HG03280 (cell line): ENCODE data around the gene VAMP7.
"Not testable (repeated sequence)": the region's sequence is repeated elsewhere in the genome, so short reads cannot be mapped to it uniquely, and the experiment has no call there.

ENCODE experiments used
- ATAC-seq: cut with Tn5 transposase; IDR thresholded peaks from one replicate; pipeline ENCODE4 v1.9.1; 2021; ENCODE audit warnings: mild to moderate bottlenecking, moderate library complexity; ENCODE audit not compliant: unreplicated experiment

The VAMP7 gene, protein sequence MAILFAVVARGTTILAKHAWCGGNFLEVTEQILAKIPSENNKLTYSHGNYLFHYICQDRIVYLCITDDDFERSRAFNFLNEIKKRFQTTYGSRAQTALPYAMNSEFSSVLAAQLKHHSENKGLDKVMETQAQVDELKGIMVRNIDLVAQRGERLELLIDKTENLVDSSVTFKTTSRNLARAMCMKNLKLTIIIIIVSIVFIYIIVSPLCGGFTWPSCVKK

DNA sequence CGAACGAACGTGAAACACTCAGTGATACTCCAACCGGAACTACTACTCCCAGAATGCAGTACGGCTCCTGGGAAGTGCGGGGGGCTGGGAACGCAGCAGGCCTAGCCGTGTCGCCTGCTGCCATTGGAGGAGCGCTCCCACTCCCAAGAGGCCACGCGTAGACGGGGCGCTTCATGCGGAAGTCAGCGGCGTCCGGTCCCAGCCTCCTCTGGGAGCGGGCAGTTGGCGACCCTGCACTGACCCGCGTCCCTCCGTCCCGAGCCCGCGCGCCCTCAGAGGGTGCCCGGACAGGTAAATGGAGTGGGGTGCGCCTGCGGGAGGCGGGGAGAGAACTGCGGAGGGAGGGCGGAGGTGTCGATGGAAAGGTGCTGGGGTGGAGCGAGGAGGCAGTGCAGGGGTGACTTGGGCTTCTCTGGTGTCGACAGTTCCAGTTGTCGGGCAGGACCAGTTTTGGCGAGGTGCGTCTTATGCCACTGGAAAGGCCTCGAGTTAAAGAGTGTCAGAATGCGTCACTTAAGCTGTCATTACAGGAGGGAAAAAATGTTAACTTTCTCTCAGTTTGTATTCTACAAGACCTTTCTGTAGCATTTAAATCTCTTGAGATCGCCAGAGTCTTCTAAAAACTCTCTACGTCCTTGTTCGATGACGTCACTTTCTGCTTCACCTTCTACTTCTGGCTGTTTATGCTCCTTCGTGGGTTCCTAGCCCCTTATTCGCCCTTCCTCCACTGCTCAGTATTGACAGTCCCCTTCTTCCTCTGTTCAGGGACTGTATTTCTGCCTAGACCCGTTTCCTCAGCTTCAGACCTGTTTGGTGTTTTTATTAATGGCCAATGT is at the start of gene VAMP7:
VAMP7 (plus strand) TSS at position 188 of the 836 bp plus-strand sequence. CDS start 8,122 bp downstream, outside the sequence.
- ATAC-seq: peak; percentile 96

DNA sequence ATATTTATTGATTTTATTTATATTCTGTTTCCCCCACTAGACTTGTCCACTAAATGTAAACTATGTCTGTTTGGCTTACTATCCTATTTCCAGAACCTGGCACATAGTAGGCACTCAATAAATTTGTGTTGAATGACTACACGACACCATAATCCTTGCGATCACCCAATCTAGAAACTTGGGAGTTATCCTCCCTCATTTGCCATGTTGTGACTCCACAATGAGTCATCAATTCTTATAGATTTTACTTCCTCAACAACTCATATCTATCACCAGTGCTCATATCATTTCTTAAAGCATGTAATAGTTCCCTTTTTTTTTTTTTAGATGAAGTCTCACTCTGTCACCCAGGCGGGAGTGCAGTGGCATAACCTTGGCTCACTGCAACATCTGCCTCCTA is 39.9 kb upstream of the VAMP7 start:
- no peak for ATAC-seq

DNA sequence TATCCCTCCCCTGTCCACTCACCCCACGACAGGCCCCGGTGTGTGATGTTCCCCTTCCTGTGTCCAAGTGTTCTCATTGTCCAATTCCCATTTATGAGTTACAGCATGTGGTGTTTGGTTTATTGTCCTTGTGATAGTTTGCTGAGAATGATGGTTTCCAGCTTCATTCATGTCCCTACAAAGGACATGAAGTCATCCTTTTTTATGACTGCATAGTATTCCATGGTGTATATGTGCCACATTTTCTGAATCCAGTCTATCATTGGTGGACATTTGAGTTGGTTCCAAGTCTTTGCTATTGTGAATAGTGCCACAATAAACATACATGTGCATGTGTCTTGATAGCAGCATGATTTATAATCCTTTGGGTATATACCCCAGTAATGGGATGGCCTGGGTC is 29.4 kb upstream of the VAMP7 start:
- not testable (repeated sequence) for ATAC-seq

DNA sequence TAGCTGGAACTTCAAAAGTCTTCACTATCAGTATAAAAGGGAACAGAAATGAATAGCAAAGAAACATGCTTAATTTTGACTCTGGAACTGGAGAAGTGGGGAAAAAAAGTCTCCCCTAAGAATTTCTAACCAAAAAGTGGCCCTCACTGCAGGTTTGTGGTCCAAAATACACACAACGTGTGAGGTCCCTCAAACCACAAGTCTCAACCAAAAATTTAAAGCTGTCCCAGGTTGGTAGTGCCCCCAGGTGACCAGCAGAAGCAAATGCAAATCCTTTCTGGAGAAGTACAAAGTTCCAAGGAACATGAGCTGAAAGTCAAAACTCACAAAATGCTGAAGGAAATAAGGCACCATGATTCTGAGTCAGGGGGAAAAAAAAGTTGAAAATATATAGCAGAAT is 23.6 kb upstream of the VAMP7 start:
- no peak for ATAC-seq

DNA sequence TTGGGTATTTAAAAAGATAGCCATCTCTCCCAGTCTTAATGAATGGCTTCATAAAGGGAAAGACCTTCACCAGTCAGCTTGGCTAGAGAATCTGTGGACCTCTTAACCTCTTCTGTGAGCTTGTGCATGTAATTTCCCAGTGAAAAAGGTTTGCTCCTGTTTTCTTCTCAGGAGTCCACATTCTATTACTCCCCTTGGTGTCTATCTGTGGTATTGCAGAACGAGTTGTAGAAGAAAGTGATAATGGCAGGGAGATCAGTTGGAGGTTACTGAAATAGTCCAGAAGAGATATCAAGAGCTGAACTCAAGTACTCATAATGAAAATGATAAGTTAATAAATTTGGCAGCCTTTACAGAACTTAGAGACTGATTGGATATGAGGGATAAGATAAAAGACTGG is 16.5 kb upstream of the VAMP7 start:
- no peak for ATAC-seq

DNA sequence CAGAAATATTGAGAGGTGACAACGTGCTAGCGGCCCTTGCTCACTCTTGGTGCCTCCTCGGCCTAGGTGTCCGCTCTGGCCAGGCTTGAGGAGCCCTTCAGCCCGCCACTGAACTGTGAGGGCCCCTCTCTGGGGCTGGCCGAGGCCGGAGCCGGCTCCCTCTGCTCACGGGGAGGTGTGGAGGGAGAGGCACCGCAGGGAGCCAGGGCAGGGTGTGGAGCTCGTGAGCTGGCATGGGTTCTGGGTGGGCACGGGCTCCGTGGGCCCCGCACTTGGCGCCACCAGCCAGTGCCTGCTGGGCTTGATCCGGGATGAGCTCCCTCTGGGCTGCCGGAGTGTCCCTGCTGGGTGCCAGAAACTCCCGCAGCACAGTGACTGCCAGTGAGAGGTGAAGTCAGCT is 16.0 kb upstream of the VAMP7 start:
- no peak for ATAC-seq

DNA sequence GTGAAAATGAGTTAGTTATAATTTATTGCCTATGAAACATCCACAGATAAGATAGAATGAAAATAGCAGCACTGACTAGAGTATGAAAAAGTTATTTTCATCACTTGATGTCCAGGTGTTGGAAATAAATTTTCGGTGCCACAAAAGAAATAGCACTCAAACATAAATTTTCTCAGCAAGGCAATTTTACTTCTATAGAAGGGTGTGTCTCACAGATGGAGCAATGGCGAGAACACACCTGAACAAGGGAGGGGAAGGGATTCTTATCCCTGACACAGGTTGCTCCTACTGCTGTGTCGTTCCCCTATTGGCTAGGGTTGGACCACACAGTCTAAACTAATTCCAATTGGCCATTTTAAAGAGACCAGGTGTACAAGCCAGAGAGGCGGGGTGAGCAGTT is 13.3 kb upstream of the VAMP7 start:
- ATAC-seq: no peak

DNA sequence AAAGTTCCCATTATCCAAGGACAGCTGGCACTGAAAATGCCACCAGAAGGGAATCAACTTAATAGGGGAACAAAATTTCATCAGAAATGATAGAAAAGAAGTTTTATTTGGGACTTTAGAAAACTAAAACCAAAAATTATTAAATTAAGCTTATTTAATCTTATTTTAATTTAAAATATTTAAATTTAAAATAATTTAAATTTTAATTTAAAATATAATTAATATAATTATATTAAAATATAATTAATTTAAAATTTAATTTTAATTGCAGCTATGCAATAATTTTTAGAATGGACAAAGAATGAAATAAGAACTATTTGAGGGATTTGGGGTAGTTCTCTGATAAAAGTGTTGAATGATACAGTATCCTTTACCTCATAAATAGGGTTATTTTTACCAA is 10.2 kb upstream of the VAMP7 start:
- no peak for ATAC-seq

DNA sequence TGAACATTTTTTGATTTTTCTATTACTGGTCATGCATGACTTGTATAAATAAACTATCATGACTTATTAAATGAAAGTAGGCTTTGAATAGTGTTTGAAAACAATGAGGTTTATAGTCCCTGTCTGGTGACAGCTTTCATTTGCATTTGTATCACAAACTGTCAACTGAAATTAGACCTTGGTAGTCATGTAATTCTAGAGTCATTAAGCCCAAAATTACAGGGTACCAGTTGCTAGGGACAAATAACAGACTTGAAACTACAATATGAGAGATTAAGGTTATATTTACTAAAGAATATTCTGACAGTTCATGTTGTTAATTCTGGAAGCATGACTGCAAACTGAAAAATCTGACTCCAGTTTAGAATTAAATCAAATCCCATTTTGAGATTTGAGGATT is 9.2 kb upstream of the VAMP7 start:
- ATAC-seq: no peak

DNA sequence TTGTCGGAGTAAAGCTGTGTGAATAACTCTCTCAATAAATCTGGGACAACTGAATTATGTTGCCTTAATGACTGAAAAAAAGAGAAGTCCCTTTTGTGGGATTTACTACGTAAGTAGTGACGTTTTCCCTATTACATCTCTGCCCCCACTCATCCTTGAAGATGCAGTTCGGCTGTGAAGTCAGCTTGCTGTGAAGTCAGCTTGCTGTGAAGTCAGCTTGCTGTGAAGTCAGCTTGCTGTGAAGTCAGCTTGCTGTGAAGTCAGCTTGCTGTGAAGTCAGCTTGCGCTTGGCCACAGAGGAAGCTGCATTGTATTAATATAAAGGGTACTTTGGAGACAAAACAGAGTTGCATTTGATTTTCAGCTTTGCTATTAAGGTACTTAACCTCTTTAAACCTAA is 8.0 kb upstream of the VAMP7 start:
- ATAC-seq: no peak

DNA sequence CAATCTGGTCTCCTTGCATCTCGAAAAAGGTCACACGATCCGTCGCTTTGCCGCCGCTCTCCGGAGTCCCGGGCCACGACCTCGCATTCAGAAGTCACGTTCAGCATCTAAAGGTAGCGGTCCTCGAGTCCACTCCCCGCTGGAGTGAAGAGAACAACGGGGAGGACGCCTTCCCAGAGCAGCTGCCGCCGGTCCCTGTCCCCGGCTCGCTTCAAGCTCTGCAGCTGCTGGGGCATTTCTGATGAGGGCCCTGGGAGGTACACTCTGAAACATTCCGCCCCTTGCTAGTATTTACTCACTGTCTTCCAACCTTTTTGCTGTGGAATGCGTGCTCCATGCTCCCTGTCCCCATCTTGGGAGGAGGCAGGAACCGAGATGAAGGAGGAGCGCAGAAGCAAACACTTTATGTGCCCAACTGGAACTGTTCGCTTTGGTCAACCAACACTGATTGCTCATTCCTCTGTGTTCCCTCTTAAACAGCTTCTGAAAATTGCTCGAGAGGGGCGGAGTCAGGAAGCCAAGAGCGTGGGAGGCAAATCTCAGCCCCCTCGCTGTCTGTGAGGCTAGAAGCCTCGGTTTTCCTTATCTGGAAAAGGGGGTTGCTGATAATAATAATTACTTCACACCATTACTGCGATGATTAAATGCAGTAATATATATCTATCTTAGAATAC is 6.4 kb upstream of the VAMP7 start:
- ATAC-seq: no peak

DNA sequence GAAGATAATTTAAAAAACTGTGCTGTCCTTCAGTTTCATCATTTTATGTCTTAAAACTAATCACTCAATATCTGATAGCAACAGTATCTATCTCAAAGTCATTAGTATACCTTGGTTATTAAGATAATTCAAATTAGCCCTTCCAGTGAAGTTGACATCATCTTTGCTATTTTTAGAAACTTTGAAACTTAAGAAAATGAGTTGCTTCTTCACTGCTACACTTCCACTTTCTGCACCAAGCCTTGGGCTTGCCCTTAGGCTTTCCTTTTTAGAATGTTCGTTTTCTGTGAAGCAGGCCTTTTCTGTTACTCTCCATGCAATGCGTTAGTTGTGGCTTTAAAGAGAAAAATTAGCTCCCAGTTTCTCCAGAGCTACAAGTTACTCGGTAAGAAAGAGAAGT is 4.4 kb upstream of the VAMP7 start:
- ATAC-seq: no peak

DNA sequence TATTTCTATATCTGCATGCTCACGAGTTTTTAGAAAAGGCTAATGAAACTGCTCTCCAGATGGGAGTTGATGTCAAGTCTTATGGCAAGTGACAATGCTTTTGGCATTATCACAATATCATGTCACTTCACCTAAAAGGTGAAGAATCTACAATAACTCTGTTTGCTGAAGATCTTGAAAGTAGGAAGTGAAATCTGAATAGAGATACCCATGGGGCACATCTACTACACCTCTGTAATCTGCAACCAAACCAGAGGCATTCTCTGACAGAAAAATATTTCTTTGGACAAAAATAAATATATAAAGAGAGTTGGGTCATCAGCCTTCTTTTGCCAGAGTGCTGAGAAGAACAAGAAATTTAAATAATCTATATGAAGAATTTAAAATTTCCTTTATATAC is 3.9 kb upstream of the VAMP7 start:
- no peak for ATAC-seq

DNA sequence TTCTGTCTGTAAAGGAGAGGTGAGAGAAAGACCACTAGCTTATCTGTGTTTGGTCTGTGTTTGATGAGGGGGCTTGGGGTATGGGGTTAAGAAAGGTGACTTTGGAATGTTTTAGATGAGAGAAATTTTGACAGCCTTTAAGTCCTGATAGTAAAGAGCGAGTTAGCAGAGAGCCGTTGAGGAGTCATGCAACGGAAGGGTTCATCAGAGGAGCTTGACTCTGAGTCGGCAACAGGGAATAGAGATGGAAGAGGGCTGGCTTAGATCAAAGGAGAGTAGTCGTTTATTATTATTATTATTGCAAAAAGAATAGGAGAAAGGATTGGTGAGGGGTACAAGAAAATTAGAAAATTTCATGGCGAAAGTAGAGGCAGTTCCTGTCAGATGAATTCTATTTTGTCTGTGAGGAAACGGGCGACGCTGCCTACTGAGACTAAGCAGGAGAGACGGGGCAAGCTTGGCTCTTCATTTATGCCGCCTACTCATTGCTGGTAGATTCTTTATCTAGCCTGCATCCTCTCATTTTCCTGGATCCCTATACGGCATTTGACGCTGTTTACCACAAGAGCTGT is 473 bp upstream of the VAMP7 start:
- ATAC-seq: peak; percentile 30

DNA sequence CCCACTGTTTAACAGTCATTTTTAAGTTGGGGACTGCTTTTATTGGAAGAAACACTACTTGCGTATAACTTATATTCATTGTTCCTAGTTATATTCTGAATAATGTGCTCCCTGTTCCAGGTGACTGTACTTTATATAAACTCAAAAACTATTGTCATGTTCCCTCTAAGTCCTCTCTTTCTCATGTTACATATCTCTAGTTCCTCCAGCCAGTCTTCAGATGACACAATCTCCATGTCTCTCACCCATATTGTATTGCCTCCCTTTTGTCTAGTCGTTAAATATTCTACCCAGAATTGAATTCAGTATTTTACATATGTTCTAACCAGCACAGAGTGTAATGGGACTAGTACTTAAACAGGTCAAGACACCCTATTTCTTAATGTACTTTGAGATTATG is 5.3 kb downstream of the VAMP7 start:
- ATAC-seq: no peak

DNA sequence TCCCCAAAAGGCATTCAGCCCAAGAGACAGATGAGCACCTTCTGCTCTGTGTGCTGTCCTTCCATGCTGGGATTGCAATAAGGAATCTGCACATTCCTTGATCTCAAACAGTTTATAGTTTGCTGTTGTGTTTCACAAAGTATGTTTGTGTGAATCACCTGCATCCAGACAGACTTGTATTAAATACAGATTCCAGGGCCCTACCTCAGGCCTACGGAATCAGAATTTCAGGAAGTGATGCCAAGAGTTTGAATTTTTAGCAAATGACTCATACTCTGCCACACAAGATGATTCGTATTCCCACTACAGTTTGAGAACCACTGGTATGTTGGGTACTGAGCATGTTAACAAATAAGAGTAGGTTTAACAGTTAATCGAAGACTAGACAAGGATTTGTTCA is 7.0 kb downstream of the VAMP7 start:
- ATAC-seq: no peak

DNA sequence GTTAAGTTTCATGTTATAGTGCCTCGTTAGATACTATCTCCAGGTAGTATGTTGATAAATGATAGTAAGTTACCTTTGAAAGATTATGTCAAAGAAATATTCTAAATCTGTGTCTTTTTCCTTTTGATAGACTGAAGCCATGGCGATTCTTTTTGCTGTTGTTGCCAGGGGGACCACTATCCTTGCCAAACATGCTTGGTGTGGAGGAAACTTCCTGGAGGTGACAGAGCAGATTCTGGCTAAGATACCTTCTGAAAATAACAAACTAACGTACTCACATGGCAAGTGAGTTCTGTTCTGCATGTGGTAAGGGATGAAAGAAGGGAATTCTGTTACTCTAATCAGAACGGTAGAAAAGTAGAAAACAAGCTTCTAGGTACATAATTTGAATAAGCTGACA is 8.2 kb downstream of the VAMP7 start:
- no peak for ATAC-seq

DNA sequence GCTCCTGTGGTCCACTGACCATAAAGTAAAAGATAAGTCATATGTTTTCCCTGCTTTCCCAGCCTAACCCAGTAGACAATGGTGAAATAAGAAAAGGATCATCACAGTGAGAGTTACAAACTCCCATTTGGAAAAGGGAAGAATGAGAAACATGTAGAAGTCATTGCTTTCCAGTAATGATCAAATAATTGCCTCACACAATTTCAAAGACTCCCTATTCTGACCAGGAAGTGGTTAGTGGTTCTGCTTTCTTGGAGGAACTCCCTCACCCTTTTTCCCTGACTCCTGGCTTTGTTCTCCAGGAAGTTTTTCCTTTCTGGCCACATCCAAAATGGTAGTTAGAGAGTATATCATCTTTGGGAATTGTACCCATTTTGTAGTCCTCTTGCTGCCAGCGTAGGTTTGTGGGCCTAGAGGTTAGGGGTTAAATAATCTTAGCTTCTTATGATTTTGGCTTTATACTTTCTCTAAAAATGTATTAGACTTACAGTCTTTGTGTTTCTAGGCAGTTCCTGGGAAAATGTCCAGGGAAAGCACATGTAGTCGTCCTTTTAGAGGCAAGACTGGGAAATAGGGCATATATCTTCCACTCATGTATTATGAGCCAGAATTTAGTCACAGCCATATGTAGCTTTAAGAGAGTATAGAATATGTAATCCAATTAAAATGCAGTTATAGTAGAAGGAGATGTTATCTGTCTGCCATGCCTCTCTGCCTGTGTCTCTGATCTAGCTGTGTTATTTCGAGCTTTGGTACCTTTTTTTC is 10.5 kb downstream of the VAMP7 start:
- no peak for ATAC-seq

DNA sequence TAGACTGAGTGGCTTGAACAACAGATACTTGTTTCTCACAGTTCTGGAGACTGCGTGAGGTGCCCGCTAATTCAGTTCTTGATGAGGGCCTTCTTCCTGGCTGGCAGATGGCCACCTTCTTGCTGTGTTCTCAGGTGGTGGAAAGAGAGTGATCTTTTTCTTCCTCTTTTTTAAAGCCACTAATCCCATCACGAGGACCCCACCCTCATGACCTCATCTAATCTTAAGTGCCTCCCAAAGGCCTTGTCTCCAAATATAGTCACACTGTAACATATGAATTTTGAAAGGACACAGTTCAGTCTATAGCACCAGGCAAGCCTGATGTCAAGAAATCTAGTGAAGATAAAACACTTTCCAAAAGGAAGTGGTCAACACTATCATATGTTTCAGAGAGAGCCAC is 12.4 kb downstream of the VAMP7 start:
- no peak for ATAC-seq

DNA sequence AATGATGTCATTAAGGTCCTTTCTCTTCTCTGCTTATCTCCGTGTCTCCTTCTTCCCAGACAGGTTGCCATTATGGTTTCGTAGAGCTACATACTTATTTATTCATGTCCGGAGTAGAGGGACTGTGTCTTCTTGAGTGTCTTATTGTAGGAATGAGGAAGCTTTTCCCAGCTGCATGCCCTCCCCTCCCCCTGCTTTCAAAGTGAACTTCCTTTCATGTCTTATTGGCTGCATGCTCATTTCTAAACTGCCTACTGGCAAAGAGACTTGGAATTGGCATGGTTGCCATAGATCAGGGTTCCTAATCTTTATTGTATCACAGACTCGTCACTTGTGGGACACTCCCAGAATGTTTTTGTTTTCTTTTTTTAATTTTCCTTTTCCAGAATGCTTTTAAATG is 15.4 kb downstream of the VAMP7 start:
- no peak for ATAC-seq

DNA sequence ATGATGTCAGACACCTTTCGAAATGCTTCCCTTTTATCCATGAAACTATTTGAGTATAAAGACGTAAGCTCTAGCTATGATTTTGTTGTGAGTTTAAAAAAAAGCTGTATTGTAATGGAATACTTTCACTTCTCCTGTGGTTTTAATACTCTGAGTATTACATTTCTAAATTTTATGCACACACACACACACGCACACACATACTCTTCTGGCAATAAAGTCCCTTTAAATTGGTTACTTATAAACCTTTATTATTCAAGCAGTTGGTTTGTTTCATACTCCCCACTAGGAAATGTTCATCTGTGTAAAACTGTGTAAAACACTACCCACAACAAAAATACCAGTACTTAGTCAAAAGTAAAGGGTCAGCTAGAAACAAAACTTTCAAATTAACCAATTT is 18.2 kb downstream of the VAMP7 start:
- ATAC-seq: no peak
